Cardiac ventricle fibroblast (primary cell): ENCODE measurements around the gene C22orf42. TPM values are rescaled to one million over a fixed set of nuclear protein-coding genes. Genes with fewer than 3 reads are reported as not detected.

Experiments
- total RNA-seq: library from RNA; depleted of rRNA; stranded (reverse); fragments of >200 nt; gene quantifications from 2 replicates; pipeline ENCODE4 v1.2.3, GENCODE V29; 2015

C22orf42 gene, protein sequence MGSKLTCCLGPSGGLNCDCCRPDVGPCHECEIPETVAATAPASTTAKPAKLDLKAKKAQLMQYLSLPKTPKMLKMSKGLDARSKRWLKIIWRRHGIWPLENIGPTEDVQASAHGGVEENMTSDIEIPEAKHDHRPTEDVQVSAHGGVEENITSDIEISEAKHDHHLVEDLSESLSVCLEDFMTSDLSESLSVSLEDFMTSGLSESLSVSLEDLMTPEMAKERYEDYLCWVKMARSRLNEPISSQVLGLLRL
- total RNA-seq = not detected in 2 replicates

DNA sequence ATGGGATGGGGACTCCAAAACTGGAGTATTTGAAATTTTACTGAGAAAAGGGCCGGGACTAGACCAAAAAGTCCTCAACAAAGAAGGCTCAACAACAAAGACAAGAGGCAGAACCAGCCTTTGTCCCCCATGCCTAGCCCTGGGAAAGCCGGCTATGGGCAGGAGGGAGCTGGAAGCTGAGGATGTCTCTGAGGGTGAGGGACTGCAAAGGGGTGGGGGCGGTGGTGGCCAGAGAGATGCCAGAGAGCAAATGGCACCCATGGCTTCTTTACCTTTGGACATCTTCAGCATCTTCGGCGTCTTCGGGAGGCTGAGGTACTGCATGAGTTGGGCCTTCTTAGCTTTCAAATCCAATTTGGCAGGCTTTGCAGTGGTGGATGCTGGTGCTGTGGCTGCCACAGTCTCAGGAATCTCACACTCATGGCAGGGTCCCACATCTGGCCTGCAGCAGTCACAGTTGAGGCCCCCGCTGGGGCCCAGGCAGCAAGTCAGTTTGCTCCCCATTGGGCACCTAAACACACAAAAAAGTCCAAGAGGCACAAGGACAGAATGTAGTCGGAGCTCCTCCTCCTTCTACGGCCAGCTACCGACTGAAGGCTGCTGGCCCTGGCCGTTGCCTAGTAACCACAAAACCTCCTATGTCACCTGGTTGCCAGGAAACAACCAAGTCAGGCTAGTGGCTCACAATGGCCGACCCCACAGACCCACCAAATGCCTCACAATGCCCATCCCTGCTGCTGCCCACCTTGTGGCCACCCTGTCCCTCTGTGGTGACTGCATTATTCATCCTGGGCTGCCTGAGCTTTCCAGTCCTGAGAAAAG is at the start of gene C22orf42:
TSS of gene C22orf42 (minus strand) at position 592 of the 822 bp plus-strand sequence. CDS start at position 504, 88 bp downstream.

GRCh38 chr22:32204856-32205722 is 46.0 kb upstream of the C22orf42 start, which contains the start of gene RFPL2:
RFPL2 (minus strand) TSS chr22:32205073; CDS start chr22:32202451, 2,622 bp downstream.

Other genes starting within 250 kb of the C22orf42 start
- gene YWHAH, start 214.8 kb downstream of the C22orf42 start, total RNA-seq = 41.7 and 44.3 TPM in 2 replicates
- not detected in 2 replicates for gene SLC5A1, start 116.0 kb downstream of the C22orf42 start, total RNA-seq
- gene RFPL2, start 45.8 kb upstream of the C22orf42 start, total RNA-seq = not detected in 2 replicates
- gene SLC5A4, start 96.0 kb upstream of the C22orf42 start, total RNA-seq = not detected in 2 replicates
- not detected in 2 replicates for gene RFPL3, start 198.6 kb upstream of the C22orf42 start, total RNA-seq